H9 (cell line): ENCODE results near the gene IGF2R. TPM values are rescaled to one million over a fixed set of nuclear protein-coding genes. Genes with fewer than 3 reads are reported as not detected.

ENCODE experiments used
- DNase-seq: peaks from one replicate; pipeline ENCODE4 v3.0.0-alpha.2; 2017
- H2AFZ ChIP-seq: one replicate; pipeline ENCODE4 v1.6.1; 2013; ENCODE audit warnings: mild to moderate bottlenecking, low read length, control low read depth, moderate library complexity
- H2AK5ac ChIP-seq: 2 replicates; pipeline ENCODE4 v1.6.1; 2013; ENCODE audit warnings: low read length, control low read depth, mixed read lengths; ENCODE audit not compliant: insufficient read length
- H2BK120ac ChIP-seq: one replicate; pipeline ENCODE4 v1.6.1; 2013; ENCODE audit warnings: low read depth, mild to moderate bottlenecking, low read length, control low read depth, inconsistent platforms; ENCODE audit not compliant: poor library complexity, severe bottlenecking
- H2BK12ac ChIP-seq: 2 replicates; pipeline ENCODE4 v1.6.1; 2013; ENCODE audit warnings: low read length, control low read depth, mixed read lengths, low read depth; ENCODE audit not compliant: insufficient read length
- H2BK15ac ChIP-seq: 2 replicates; pipeline ENCODE4 v1.6.1; 2013; ENCODE audit warnings: low read depth, low read length, control low read depth
- H2BK20ac ChIP-seq: one replicate; pipeline ENCODE4 v1.6.1; 2013; ENCODE audit warnings: low read depth, mild to moderate bottlenecking, low read length, control low read depth, inconsistent platforms; ENCODE audit not compliant: poor library complexity, severe bottlenecking
- H2BK5ac ChIP-seq: 2 replicates; pipeline ENCODE4 v1.6.1; 2013; ENCODE audit warnings: low read length, control low read depth, mixed read lengths; ENCODE audit not compliant: insufficient read length
- H3K14ac ChIP-seq: 2 replicates; pipeline ENCODE4 v1.6.1; 2013; ENCODE audit warnings: low read length, control low read depth; ENCODE audit not compliant: insufficient read depth
- H3K18ac ChIP-seq: 2 replicates; pipeline ENCODE4 v1.6.1; 2013; ENCODE audit warnings: low read depth, mild to moderate bottlenecking, mixed read lengths, low read length, control low read depth; ENCODE audit not compliant: insufficient read length
- H3K23ac ChIP-seq: 2 replicates; pipeline ENCODE4 v1.6.1; 2013; ENCODE audit warnings: low read length, control low read depth, mixed read lengths, low read depth; ENCODE audit not compliant: insufficient read length
- H3K23me2 ChIP-seq: 2 replicates; pipeline ENCODE4 v1.6.1; 2013; ENCODE audit warnings: low read depth, mild to moderate bottlenecking, mixed read lengths, low read length, control low read depth; ENCODE audit not compliant: insufficient read length, poor library complexity, severe bottlenecking
- H3K27ac ChIP-seq: 2 replicates; pipeline ENCODE4 v1.5.1; 2013; ENCODE audit warnings: low read length, control low read depth, mixed read lengths, low read depth; ENCODE audit not compliant: insufficient read length
- H3K27me3 ChIP-seq: 2 replicates; pipeline ENCODE4 v1.6.1; 2013; ENCODE audit warnings: low read length, control low read depth, inconsistent platforms; ENCODE audit not compliant: insufficient read depth
- H3K4ac ChIP-seq: 2 replicates; pipeline ENCODE4 v1.6.1; 2013; ENCODE audit warnings: low read depth, mild to moderate bottlenecking, control low read depth, inconsistent platforms, low read length, moderate library complexity
- H3K4me1 ChIP-seq: 2 replicates; pipeline ENCODE4 v1.6.1; 2013; ENCODE audit warnings: low read length, control low read depth, inconsistent platforms; ENCODE audit not compliant: insufficient read depth
- H3K4me2 ChIP-seq: 2 replicates; pipeline ENCODE4 v1.6.1; 2013; ENCODE audit warnings: low read length, control low read depth, mixed read lengths; ENCODE audit not compliant: insufficient read length, insufficient read depth
- H3K56ac ChIP-seq: 2 replicates; pipeline ENCODE4 v1.6.1; 2013; ENCODE audit warnings: low read depth, mild to moderate bottlenecking, mixed read lengths, low read length, control low read depth; ENCODE audit not compliant: insufficient read length
- H3K79me1 ChIP-seq: 2 replicates; pipeline ENCODE4 v1.6.1; 2013; ENCODE audit warnings: low read depth, mild to moderate bottlenecking, moderate library complexity, low read length, control low read depth, inconsistent platforms; ENCODE audit not compliant: insufficient read depth, poor library complexity, severe bottlenecking
- H3K79me2 ChIP-seq: 2 replicates; pipeline ENCODE4 v1.6.1; 2013; ENCODE audit warnings: low read length, control low read depth, inconsistent platforms; ENCODE audit not compliant: insufficient read depth
- H3K9ac ChIP-seq: 2 replicates; pipeline ENCODE4 v1.6.1; 2013; ENCODE audit warnings: low read length, control low read depth, mixed read lengths; ENCODE audit not compliant: insufficient read length; ENCODE audit errors: extremely low read depth
- H3K9me3 ChIP-seq: one replicate; pipeline ENCODE4 v1.6.1; 2013; ENCODE audit warnings: low read depth, low read length, inconsistent platforms; ENCODE audit not compliant: control insufficient read depth
- H3T11ph ChIP-seq: one replicate; pipeline ENCODE4 v1.6.1; 2013; ENCODE audit warnings: mild to moderate bottlenecking, low read length, control low read depth, inconsistent platforms
- H4K20me1 ChIP-seq: one replicate; pipeline ENCODE4 v1.6.1; 2013; ENCODE audit not compliant: control insufficient read depth, insufficient read length, insufficient read depth
- H4K5ac ChIP-seq: 2 replicates; pipeline ENCODE4 v1.6.1; 2013; ENCODE audit warnings: low read depth, mild to moderate bottlenecking, mixed read lengths, low read length, control low read depth; ENCODE audit not compliant: insufficient read length
- H4K8ac ChIP-seq: replicated peaks from 2 replicates; pipeline ENCODE4 v1.6.1; 2013; ENCODE audit warnings: low read length, control low read depth, mixed read lengths, low read depth; ENCODE audit not compliant: insufficient read length
- H4K91ac ChIP-seq: 2 replicates; pipeline ENCODE4 v1.6.1; 2013; ENCODE audit warnings: low read depth, mild to moderate bottlenecking, moderate library complexity, mixed read lengths, low read length, control low read depth; ENCODE audit not compliant: insufficient read length
- H3K27ac Mint-ChIP-seq, 3 experiments: 2 replicates in 2 of 3; 3 replicates in 1 of 3; pipeline ENCODE4 v1.8.0; 2020 to 2021; ENCODE audit warnings: mixed read lengths in 3 of 3, mild to moderate bottlenecking in 1 of 3, moderate library complexity in 1 of 3
- H3K27me3 Mint-ChIP-seq: 2 replicates; pipeline ENCODE4 v1.8.0; 2021; ENCODE audit warnings: low read depth, mild to moderate bottlenecking, moderate library complexity, mixed read lengths
- H3K36me3 Mint-ChIP-seq, 3 experiments: 2 replicates in 2 of 3; 3 replicates in 1 of 3; pipeline ENCODE4 v1.8.0; 2020 to 2021; ENCODE audit warnings: low read depth in 3 of 3, mixed read lengths in 3 of 3; ENCODE audit not compliant: insufficient read depth in 1 of 3
- H3K4me1 Mint-ChIP-seq, 2 experiments: 2 replicates each; pipeline ENCODE4 v1.8.0; 2020; ENCODE audit warnings: mixed read lengths in 2 of 2
- H3K4me3 Mint-ChIP-seq, 2 experiments: 2 replicates in 1 of 2; 3 replicates in 1 of 2; pipeline ENCODE4 v1.8.0; 2020 to 2021; ENCODE audit warnings: mild to moderate bottlenecking in 2 of 2, mixed read lengths in 2 of 2, moderate library complexity in 1 of 2
- H3K9me3 Mint-ChIP-seq, 2 experiments: 2 replicates in 1 of 2; 3 replicates in 1 of 2; pipeline ENCODE4 v1.8.0; 2020; ENCODE audit warnings: mild to moderate bottlenecking in 2 of 2, mixed read lengths in 2 of 2, moderate library complexity in 1 of 2
- WGBS: extraction: QIAGEN DNeasy Blood & Tissue Kit; methylation state at CpG from one replicate; pipeline ENCODE4 v1.1.7; 2013; ENCODE audit warnings: missing lambda C conversion rate, low lambda C conversion rate, mixed read lengths; ENCODE audit not compliant: insufficient read length; ENCODE audit errors: extremely low coverage; 5-methylcytosine and 5-hydroxymethylcytosine counted together
- total RNA-seq: library from RNA; stranded (reverse); gene quantifications from 2 replicates; pipeline ENCODE4 v1.2.1, GENCODE V29; 2021
- TF ChIP-seq, protein P1 (sequence below): fragments of 200-600 bp; sonication (generic); conservative IDR thresholded peaks from 3 replicates; pipeline ENCODE4 v1.8.0; 2021; ENCODE audit warnings: antibody characterized with exemption, mild to moderate bottlenecking

The IGF2R gene
- total RNA-seq, 1 experiment from 2014 or later = 66.7 TPM

DNA sequence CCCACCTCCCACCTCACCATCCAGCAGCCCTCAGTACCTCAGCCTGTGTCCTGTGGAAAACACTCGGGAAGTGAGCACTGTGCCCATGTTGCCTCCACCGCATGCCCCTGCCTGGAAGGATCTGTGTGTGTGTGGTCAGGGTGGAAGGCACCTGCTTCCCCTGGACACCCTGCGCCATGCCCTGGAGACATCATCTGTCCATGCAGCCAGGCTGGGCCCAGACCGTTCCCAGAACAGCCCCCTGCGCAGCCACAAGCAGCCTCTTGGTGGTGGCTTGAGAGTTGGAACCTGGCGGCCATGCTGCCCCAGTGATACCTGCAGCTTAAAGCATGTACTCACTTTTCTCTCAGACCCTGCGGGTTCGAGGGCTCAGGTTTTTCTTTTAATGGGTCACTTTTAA, 117.9 kb downstream of the IGF2R start:
- no peak for DNase-seq
- Histone ChIP-seq H2BK5ac (no peak overlapping the region), H4K5ac (no peak overlapping the region), H2BK12ac (no peak overlapping the region), H3K4me2 (no peak overlapping the region), H3K27me3 (no peaks in the 10 kb centered on the region), H4K91ac (no peak overlapping the region), H3K79me1 (no peaks in the 10 kb centered on the region), H2AK5ac (no peak overlapping the region), H3K14ac (no peak overlapping the region), H2BK120ac (no peak overlapping the region), H3K4ac (no peak overlapping the region), H2BK15ac (no peak overlapping the region), H3K56ac (no peak overlapping the region), H4K20me1 (no peaks in the 10 kb centered on the region), H4K8ac (no peak overlapping the region), H3K9me3 (no peaks in the 10 kb centered on the region), H3K4me1 (no peaks in the 10 kb centered on the region), H2AFZ (no peak overlapping the region), H3K18ac (no peak overlapping the region), H3K9ac (no peak overlapping the region), H3K23ac (no peak overlapping the region), H3K23me2 (no peaks in the 10 kb centered on the region), H3K27ac (no peak overlapping the region), H3T11ph (no peak overlapping the region), H2BK20ac (no peak overlapping the region), H3K79me2 (no peaks in the 10 kb centered on the region)
- Mint-ChIP-seq H3K36me3 (peaks cover 63 to 88% (median 82%) of the 10 kb centered on the region in 3 experiments), H3K27ac (no peak overlapping the region), H3K4me1 (no peaks in the 10 kb centered on the region), H3K9me3 (no peaks in the 10 kb centered on the region), H3K4me3 (no peak overlapping the region), H3K27me3 (no peaks in the 10 kb centered on the region)
- TF ChIP-seq, protein P1, sequence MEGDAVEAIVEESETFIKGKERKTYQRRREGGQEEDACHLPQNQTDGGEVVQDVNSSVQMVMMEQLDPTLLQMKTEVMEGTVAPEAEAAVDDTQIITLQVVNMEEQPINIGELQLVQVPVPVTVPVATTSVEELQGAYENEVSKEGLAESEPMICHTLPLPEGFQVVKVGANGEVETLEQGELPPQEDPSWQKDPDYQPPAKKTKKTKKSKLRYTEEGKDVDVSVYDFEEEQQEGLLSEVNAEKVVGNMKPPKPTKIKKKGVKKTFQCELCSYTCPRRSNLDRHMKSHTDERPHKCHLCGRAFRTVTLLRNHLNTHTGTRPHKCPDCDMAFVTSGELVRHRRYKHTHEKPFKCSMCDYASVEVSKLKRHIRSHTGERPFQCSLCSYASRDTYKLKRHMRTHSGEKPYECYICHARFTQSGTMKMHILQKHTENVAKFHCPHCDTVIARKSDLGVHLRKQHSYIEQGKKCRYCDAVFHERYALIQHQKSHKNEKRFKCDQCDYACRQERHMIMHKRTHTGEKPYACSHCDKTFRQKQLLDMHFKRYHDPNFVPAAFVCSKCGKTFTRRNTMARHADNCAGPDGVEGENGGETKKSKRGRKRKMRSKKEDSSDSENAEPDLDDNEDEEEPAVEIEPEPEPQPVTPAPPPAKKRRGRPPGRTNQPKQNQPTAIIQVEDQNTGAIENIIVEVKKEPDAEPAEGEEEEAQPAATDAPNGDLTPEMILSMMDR = no peak
- no CpG with 5 or more reads among the region's 8 CpGs for WGBS
